Stimulated activated naive CD8-positive, alpha-beta T cell treated with anti-CD3 and anti-CD28 coated beads, Interleukin-15, Interleukin-2, amounts not matched to agents 100 U/mL and 50 U/mL, for 24 hours (primary cell): ENCODE results near the gene GRID1.

Experiments
- ATAC-seq: fragments of 150-1000 bp; cut with Tn5 transposase; one replicate; pipeline ENCODE4 v1.10.0; 2021
- DNase-seq: peaks from one replicate; pipeline ENCODE4 v3.0.0; 2021

Gene GRID1

GRCh38 chr10:86366033-86366901 is at the start of gene GRID1:
Gene GRID1 (minus strand): TSS chr10:86366795.
- DNase-seq (no peak), ATAC-seq (peak; percentile 24)

DNA sequence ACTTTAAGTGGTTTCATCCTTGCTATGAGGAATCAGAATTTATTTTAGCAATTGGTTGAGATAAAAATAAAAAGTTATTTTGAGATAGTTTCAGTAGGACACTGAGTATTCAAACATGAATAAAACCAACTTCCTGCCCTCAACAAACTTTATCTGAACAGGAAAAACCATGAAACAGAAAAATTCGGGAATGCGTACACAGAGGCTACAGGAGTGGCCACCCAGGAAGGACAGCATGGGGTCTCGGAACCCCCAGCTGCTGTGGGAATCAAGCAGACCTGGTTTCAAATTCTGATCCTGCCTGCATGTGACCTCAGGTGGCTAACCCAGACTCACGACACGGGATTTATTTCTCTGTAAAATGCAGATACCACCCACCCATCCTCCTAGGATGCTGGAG is 49.0 kb upstream of the GRID1 start:
- ATAC-seq (no peak), DNase-seq (no peak)

- ATAC-seq (no peak), DNase-seq (no peak)
Measured at GRCh38 chr10:86415116-86415515, 48.5 kb upstream of the GRID1 start.

DNA sequence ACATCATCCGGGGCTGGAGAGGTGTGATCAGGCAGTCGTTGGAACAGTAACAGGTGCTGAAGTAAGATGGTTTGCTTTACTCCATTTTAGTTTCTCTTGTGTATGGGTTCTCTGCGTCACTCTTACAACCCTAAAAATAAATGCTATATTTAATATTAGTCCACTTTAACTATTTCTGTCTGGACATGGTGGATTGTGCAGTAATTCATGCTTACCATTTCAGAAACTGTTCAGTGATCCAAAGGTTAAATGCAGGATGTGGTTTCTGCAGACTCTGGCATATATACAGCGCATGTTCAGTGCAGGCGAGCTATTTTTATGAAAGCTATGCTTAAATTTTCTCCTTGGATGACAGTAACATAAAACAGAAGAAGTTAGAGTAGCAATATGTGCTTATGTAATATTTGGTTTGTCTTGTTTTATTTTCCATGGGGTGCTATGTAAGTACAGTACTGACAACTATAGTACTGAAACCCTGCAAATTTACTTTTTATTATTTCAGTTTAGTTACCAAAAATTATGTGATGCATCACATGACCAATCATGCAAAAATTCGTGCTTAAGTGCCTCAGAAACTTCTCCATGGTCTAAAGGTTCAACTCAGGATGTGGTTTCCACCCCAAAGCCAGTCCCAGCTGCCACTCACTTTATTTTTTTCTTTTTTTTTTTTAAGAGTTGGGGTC is 46.6 kb upstream of the GRID1 start:
- ATAC-seq = peak; percentile 72
- DNase-seq = no peak

DNA sequence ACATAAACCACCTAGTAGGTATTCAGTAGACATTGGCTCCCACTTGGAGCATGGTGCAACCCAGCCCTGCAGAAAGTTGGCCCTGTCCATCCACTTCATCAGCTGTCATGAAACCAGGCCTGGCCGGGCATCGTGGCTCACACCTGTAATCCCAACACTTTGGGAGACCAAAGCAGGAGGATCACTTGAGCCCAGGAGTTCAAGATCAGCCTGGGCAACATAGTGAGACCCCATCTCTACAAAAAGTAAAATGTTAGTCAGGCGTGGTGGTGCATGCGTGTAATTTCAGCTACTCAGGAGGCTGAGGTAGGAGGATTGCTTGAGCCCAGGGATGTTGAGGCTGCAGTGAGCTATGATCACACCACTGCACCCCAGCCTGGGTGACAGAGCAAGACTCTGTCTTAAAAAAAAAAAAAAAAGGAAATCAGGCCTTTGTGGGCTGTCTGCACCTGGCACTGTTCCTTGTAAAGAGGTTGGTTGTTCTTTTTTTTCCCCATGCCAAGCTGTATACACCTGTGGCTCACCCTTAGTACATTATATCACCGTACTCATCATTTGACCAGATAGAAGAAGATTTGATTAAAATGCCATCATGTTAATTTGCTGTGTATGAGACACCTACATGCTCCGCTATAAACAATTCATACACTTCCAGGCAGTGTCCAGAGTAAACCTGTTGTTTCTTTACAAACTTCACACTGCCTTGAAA is 45.4 kb upstream of the GRID1 start:
- ATAC-seq = no peak

DNA sequence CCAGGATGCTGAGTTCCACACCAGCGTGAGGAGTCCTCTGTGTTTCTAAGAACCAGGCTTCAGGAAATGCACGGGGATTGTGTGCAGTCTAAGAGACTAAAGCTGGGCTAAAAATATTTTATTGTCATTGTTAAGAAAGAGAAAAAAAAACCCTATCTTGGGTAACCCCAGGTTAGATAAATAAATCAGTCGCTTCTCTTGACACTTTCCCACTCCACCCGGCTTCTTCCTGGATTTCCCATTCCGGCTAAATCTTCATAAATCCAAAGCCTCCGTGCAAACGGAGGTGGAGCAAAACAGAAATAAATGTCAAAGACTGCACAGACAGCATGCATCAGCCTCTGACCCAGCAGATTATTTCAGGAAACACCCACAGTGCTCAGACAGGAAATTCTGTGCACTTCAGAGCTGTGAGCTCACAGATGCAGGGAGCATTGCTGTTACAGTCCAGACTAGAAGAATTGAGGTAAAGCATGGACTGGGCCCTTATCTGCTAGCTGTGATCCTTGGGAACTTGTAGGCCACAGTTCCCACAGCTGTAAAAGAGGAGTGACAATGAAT is 44.8 kb upstream of the GRID1 start:
- ATAC-seq (peak; percentile 85), DNase-seq (peak; percentile 39)

More for the DNA sequence above, 45.4 kb upstream of the GRID1 start:
- DNase-seq = no peak

- no peak for ATAC-seq
Measured at GRCh38 chr10:86410542-86411124, 44.0 kb upstream of the GRID1 start.

DNA sequence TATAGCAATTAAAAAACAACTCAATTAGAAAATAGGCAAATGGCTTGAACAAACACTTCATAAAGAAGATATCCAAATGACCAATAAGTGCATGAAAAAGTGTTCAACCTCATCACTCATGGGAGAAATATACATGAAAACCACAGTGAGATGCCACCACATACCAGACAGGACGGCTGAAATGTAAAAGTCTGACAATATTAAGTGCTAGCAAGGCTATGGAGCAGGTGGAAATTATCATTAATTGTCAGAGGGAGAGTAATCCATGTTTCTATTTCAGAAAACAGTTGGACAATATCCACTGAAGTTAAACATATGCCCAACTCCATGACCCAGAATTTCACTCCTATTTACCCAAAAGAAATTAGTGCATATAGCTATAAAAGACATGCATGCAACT is 42.6 kb upstream of the GRID1 start:
- ATAC-seq = no peak
- no peak for DNase-seq

More at GRCh38 chr10:86410542-86411124, 44.0 kb upstream of the GRID1 start:
- DNase-seq = no peak

DNA sequence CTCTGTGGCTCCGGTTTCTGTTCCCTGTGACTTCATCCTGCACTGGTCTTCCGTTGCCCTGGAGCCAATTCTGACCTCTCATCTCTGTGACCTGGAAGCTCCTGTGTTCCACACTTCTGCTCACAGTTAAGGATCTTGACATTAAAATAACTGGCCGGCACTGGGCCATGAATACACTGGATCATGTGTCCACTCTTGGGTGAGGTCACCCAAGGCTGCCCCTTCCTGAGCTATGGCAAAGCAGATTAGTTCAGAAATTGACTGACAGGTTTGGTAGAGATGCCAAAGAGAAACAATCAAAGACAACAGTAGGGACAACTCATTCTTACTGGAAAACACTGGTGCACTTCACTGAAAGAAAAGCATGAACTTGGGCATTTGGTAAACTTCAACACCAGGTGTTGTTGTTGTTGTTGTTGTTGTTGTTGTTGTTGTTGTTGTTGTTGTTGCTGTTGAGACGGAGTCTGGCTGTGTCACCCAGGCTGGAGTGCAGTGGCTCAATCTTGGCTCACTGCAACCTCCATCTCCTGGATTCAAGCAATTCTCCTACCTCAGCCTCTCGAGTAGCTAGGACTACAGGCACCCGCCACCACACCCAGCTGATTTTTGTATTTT is 36.7 kb upstream of the GRID1 start:
- DNase-seq (no peak), ATAC-seq (no peak)

GRCh38 chr10:86402283-86402941 is 35.8 kb upstream of the GRID1 start:
- no peak for DNase-seq

GRCh38 chr10:86401588-86402282 is 35.1 kb upstream of the GRID1 start:
- no peak for ATAC-seq
- DNase-seq = peak; percentile 30

More at GRCh38 chr10:86402283-86402941, 35.8 kb upstream of the GRID1 start:
- ATAC-seq = no peak

GRCh38 chr10:86400705-86401587 is 34.4 kb upstream of the GRID1 start:
- DNase-seq (peak; percentile 78), ATAC-seq (peak; percentile 74)

GRCh38 chr10:86399879-86400704 is 33.5 kb upstream of the GRID1 start:
- DNase-seq = peak; percentile 97
- peak; percentile 95 for ATAC-seq

- no peak for ATAC-seq
- DNase-seq = no peak
Measured at GRCh38 chr10:86399514-86399878, 32.9 kb upstream of the GRID1 start.

DNA sequence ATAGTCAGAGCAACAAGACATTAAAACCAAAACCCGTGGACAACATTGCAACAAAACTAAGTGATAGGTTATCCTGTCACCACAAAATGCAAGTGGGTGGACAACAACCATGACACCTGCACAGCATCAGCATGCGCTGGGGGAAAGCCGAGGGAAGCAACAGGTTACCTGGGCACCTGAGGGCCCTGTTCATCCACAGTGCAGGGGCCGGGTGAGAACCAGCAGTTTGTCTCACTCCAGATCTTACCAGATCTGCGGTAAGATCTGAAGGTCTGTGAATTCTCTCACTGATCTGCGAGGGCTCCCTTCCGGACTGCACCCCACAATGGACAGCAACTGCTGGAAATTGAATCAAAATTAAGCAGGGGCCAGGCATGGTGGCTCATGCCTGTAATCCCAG is 30.5 kb upstream of the GRID1 start:
- DNase-seq = no peak
- ATAC-seq = no peak

DNA sequence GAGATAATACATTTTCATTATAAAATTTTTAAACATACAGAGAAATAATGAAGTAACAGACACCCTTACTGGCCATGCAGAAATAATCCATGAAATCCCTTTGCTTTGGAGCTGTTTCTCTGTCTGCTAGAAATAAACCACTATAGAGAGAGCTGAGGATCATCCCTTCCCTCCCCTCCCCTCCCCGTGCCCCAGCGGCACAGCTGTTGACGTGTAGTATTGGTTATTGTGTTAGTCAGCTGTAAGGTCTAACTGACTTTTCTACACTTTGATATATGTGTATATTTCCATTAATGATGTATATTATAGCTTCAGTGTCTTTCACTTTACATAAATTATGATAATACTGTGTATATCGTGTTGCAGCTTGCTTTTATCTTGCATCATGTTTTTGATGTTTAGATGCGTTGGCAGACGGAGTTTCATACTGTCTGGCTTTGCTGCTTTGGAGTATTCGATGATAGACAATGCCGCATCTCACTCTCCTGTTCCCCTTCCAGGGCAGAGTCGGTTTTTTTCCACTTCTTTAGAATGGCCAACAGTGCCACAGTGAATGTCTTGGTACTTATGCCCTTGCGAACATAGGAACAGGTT is 27.4 kb upstream of the GRID1 start:
- DNase-seq (no peak), ATAC-seq (no peak)

- no peak for ATAC-seq
- DNase-seq = no peak
Measured at GRCh38 chr10:86393362-86393761, 26.8 kb upstream of the GRID1 start.

DNA sequence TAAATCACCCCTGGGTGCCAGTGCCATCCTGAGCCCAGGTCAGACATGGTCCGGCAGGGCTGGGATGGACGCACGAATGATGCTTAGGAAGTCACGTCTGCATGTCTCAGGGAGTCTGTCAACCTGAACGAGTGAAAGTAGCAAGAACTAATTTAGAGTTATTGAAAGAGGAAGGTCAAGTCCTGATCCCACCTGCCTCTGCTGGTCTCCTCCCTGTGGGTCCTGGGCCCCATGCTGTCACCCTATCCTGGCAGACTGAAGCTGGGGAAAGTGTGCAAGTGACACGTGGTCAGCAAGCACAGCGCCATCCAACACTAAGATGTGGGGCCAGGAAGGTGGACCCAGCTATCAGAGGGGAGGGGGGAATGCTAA is 26.1 kb upstream of the GRID1 start:
- DNase-seq = no peak
- no peak for ATAC-seq
